ENCODE measurements around the gene STAT3. TPM values are rescaled to one million over a fixed set of nuclear protein-coding genes. Genes with fewer than 3 reads are reported as not detected.

Gene STAT3
- total RNA-seq, 1 donor = 206 TPM

GRCh38 chr17:42411905-42412679 lies 23.9 kb upstream of the STAT3 start:
- H3K4me3 ChIP-seq (ENCODE audit: insufficient read depth, low read length) = no peak overlapping the region
- peaks cover 89% of the 10 kb centered on the region for H4K20me1 ChIP-seq (ENCODE audit: insufficient read depth, low read length)
- no peak for TF ChIP-seq CTCF (IDR thresholded peaks at IDR 0.05; ENCODE audit: extremely low read depth, low read depth, low read length)
- H3K27ac ChIP-seq (ENCODE audit: low read depth, low read length) = peak overlapping the region; percentile 11
- peaks cover 95% of the 10 kb centered on the region for H3K79me2 ChIP-seq (ENCODE audit: insufficient read depth, low read length)
- no peak overlapping the region for H2AFZ ChIP-seq (ENCODE audit: low read length)
- peak; percentile 51 for DNase-seq (ENCODE audit: insufficient read length, low spot score, missing footprints)
- peaks cover 37% of the 10 kb centered on the region for H3K36me3 ChIP-seq (ENCODE audit: insufficient read depth, low read length)
- peaks cover 72% of the 10 kb centered on the region for H3K4me1 ChIP-seq (ENCODE audit: insufficient read depth, low read length)
- H3K27me3 ChIP-seq (ENCODE audit: insufficient read depth, low read length) = no peaks in the 10 kb centered on the region
- peak overlapping the region; percentile 0 for H3K4me2 ChIP-seq (ENCODE audit: insufficient read depth, low read length)
- no peaks in the 10 kb centered on the region for H3K9me3 ChIP-seq (ENCODE audit: low read depth, low read length)

- Histone ChIP-seq H4K20me1 (ENCODE audit: insufficient read depth, low read length) (peaks cover 89% of the 10 kb centered on the region), H3K4me2 (ENCODE audit: insufficient read depth, low read length) (peak overlapping the region; percentile 0), H3K9me3 (ENCODE audit: low read depth, low read length) (no peaks in the 10 kb centered on the region), H3K4me1 (ENCODE audit: insufficient read depth, low read length) (peaks cover 73% of the 10 kb centered on the region), H3K27ac (ENCODE audit: low read depth, low read length) (peak overlapping the region; percentile 11), H3K27me3 (ENCODE audit: insufficient read depth, low read length) (no peaks in the 10 kb centered on the region), H3K79me2 (ENCODE audit: insufficient read depth, low read length) (peaks cover 95% of the 10 kb centered on the region), H2AFZ (ENCODE audit: low read length) (no peak overlapping the region), H3K36me3 (ENCODE audit: insufficient read depth, low read length) (peaks cover 30% of the 10 kb centered on the region), H3K4me3 (ENCODE audit: insufficient read depth, low read length) (no peak overlapping the region)
- no peak for DNase-seq (ENCODE audit: insufficient read length, low spot score, missing footprints)
- TF ChIP-seq CTCF (IDR thresholded peaks at IDR 0.05; ENCODE audit: extremely low read depth, low read depth, low read length) = no peak
These were observed 23.1 kb upstream of the STAT3 start for GRCh38 chr17:42411361-42411760.

- Histone ChIP-seq H3K4me2 (ENCODE audit: insufficient read depth, low read length) (peak overlapping the region; percentile 69), H2AFZ (ENCODE audit: low read length) (no peak overlapping the region), H3K9me3 (ENCODE audit: low read depth, low read length) (no peaks in the 10 kb centered on the region), H4K20me1 (ENCODE audit: insufficient read depth, low read length) (peaks cover 89% of the 10 kb centered on the region), H3K79me2 (ENCODE audit: insufficient read depth, low read length) (peaks cover 94% of the 10 kb centered on the region), H3K4me1 (ENCODE audit: insufficient read depth, low read length) (peaks cover 73% of the 10 kb centered on the region), H3K36me3 (ENCODE audit: insufficient read depth, low read length) (peaks cover 29% of the 10 kb centered on the region), H3K4me3 (ENCODE audit: insufficient read depth, low read length) (no peak overlapping the region), H3K27ac (ENCODE audit: low read depth, low read length) (peak overlapping the region; percentile 91), H3K27me3 (ENCODE audit: insufficient read depth, low read length) (no peaks in the 10 kb centered on the region)
- no peak for DNase-seq (ENCODE audit: insufficient read length, low spot score, missing footprints)
- TF ChIP-seq CTCF (IDR thresholded peaks at IDR 0.05; ENCODE audit: extremely low read depth, low read depth, low read length) = no peak
These were observed 22.1 kb upstream of the STAT3 start for GRCh38 chr17:42410319-42410685.

- H3K9me3 ChIP-seq (ENCODE audit: low read depth, low read length) = no peaks in the 10 kb centered on the region
- DNase-seq (ENCODE audit: insufficient read length, low spot score, missing footprints) = peak; percentile 99
- peaks cover 90% of the 10 kb centered on the region for H4K20me1 ChIP-seq (ENCODE audit: insufficient read depth, low read length)
- no peaks in the 10 kb centered on the region for H3K27me3 ChIP-seq (ENCODE audit: insufficient read depth, low read length)
- H3K27ac ChIP-seq (ENCODE audit: low read depth, low read length) = peak overlapping the region; percentile 91
- no peak for TF ChIP-seq CTCF (IDR thresholded peaks at IDR 0.05; ENCODE audit: extremely low read depth, low read depth, low read length)
- H3K4me1 ChIP-seq (ENCODE audit: insufficient read depth, low read length) = peaks cover 68% of the 10 kb centered on the region
- H2AFZ ChIP-seq (ENCODE audit: low read length) = no peak overlapping the region
- H3K4me2 ChIP-seq (ENCODE audit: insufficient read depth, low read length) = peak overlapping the region; percentile 69
- peak overlapping the region; percentile 40 for H3K4me3 ChIP-seq (ENCODE audit: insufficient read depth, low read length)
- peaks cover 30% of the 10 kb centered on the region for H3K36me3 ChIP-seq (ENCODE audit: insufficient read depth, low read length)
- H3K79me2 ChIP-seq (ENCODE audit: insufficient read depth, low read length) = peaks cover 94% of the 10 kb centered on the region
These were observed 21.5 kb upstream of the STAT3 start for GRCh38 chr17:42409523-42410318.

Measured in osteoblast (primary cell).